HepG2 (cell line): ENCODE data around the gene PTGIS. TPM values are rescaled to one million over a fixed set of nuclear protein-coding genes. Genes with fewer than 3 reads are reported as not detected.

Experiments
- MEIS2 ChIP-seq: sonication (generic); formaldehyde crosslinking; IDR thresholded peaks from 2 replicates; pipeline ENCODE4 v1.9.0; 2021; ENCODE audit warnings: mild to moderate bottlenecking, missing genetic modification reagents
- SMC3 ChIP-seq: IDR thresholded peaks from 2 replicates; pipeline ENCODE4 v1.6.1; 2011; ENCODE audit warnings: low read length, improper control_type of control experiment
- ZKSCAN8 ChIP-seq: IDR thresholded peaks from 2 replicates; pipeline ENCODE4 v1.6.1; 2016; ENCODE audit warnings: borderline replicate concordance, missing genetic modification reagents, missing compliant biosample characterization
- ZNF883 ChIP-seq: sonication (generic); formaldehyde crosslinking; IDR thresholded peaks from 2 replicates; pipeline ENCODE4 v1.5.1; 2020; ENCODE audit warnings: mild to moderate bottlenecking, missing genetic modification reagents; ENCODE audit errors: not compliant biosample characterization
- ZSCAN9 ChIP-seq: IDR thresholded peaks from 2 replicates; pipeline ENCODE4 v1.6.1; 2016; ENCODE audit warnings: borderline replicate concordance
- polyA plus RNA-seq, 8 experiments: library from polyadenylated mRNA; depleted of rRNA in 3 of 8; stranded (reverse) in 7 of 8; unstranded in 1 of 8; fragments of >200 nt; fragmentation: Illumina TruSeq in 4 of 8; extraction: Trizol in 4 of 8; gene quantifications; 2 replicates each; pipeline versions ENCODE4 v1.2.1 to v1.2.3, GENCODE V29; 2011 to 2016; ENCODE audit warnings: low read depth in 4 of 8, missing spikeins in 1 of 8, mixed read lengths in 1 of 8; ENCODE audit not compliant: insufficient read depth in 1 of 8
- total RNA-seq, 5 experiments: library from RNA; depleted of rRNA; stranded (reverse); fragments of >200 nt; fragmentation: Illumina TruSeq; extraction: Trizol; gene quantifications; 2 replicates each; pipeline ENCODE4 v1.2.3, GENCODE V29; 2016; ENCODE audit warnings: low read depth in 1 of 5
- TF ChIP-seq, protein P1 (sequence below): sonication (generic); formaldehyde crosslinking; IDR thresholded peaks from one replicate; pipeline ENCODE4 v1.5.1; 2020; ENCODE audit warnings: mild to moderate bottlenecking, missing genetic modification reagents; ENCODE audit errors: not compliant biosample characterization
- TF ChIP-seq, protein P2 (sequence below): sonication (generic); formaldehyde crosslinking; IDR thresholded peaks from 2 replicates; pipeline ENCODE4 v1.4.0; 2020; ENCODE audit warnings: missing genetic modification reagents
- TF ChIP-seq, protein P3 (sequence below): sonication (generic); formaldehyde crosslinking; IDR thresholded peaks from 2 replicates; pipeline ENCODE4 v1.4.0; 2020; ENCODE audit warnings: missing genetic modification reagents

The PTGIS gene
- total and polyA plus RNA-seq, 2 of the 13 experiments (the other 11 are each of a cell fraction or from before 2014, with no cell fraction given) = not detected

DNA sequence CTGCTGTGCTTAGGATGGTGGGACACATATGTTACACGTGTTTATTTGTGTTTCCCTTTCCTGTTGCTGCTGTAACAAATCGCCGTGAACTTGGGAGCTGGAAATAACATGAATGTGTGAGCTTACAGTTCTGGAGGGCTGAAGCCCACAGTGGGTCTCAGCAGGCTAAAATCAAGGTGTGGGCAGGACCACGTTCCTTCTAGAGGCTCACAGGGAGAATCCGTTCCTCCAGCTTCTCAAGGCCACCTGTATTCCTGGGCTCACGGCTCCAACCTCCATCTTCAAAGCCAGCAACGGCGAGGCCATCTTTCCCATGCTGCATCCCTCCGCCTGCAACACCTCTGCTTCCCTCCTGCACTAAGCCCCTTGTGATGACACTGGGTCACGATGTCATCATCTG is 27.4 kb upstream of the PTGIS start (continued):
- TF ChIP-seq MEIS2 (CRISPR knock-in tag) (no peak), ZKSCAN8 (CRISPR knock-in tag) (no peak), ZSCAN9 (CRISPR knock-in tag) (no peak), ZNF883 (CRISPR knock-in tag) (no peak), SMC3 (no peak)
- TF ChIP-seq, protein P1, sequence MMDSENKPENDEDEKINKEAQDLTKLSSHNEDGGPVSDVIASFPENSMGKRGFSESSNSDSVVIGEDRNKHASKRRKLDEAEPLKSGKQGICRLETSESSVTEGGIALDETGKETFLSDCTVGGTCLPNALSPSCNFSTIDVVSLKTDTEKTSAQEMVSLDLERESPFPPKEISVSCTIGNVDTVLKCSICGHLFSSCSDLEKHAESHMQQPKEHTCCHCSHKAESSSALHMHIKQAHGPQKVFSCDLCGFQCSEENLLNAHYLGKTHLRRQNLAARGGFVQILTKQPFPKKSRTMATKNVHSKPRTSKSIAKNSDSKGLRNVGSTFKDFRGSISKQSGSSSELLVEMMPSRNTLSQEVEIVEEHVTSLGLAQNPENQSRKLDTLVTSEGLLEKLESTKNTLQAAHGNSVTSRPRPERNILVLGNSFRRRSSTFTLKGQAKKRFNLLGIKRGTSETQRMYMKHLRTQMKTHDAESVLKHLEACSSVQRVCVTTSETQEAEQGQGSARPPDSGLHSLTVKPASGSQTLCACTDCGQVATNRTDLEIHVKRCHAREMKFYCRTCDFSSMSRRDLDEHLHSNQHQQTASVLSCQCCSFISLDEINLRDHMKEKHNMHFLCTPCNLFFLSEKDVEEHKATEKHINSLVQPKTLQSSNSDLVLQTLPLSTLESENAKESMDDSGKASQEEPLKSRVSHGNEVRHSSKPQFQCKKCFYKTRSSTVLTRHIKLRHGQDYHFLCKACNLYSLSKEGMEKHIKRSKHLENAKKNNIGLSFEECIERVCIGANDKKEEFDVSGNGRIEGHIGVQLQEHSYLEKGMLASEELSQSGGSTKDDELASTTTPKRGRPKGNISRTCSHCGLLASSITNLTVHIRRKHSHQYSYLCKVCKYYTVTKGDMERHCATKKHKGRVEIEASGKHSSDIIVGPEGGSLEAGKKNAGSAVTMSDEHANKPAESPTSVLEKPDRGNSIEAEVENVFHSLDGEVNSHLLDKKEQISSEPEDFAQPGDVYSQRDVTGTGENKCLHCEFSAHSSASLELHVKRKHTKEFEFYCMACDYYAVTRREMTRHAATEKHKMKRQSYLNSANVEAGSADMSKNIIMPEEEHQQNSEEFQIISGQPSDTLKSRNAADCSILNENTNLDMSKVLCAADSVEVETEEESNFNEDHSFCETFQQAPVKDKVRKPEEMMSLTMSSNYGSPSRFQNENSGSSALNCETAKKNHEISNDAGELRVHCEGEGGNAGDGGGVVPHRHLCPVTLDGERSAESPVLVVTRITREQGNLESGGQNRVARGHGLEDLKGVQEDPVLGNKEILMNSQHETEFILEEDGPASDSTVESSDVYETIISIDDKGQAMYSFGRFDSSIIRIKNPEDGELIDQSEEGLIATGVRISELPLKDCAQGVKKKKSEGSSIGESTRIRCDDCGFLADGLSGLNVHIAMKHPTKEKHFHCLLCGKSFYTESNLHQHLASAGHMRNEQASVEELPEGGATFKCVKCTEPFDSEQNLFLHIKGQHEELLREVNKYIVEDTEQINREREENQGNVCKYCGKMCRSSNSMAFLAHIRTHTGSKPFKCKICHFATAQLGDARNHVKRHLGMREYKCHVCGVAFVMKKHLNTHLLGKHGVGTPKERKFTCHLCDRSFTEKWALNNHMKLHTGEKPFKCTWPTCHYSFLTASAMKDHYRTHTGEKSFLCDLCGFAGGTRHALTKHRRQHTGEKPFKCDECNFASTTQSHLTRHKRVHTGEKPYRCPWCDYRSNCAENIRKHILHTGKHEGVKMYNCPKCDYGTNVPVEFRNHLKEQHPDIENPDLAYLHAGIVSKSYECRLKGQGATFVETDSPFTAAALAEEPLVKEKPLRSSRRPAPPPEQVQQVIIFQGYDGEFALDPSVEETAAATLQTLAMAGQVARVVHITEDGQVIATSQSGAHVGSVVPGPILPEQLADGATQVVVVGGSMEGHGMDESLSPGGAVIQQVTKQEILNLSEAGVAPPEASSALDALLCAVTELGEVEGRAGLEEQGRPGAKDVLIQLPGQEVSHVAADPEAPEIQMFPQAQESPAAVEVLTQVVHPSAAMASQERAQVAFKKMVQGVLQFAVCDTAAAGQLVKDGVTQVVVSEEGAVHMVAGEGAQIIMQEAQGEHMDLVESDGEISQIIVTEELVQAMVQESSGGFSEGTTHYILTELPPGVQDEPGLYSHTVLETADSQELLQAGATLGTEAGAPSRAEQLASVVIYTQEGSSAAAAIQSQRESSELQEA = no peak
- TF ChIP-seq, protein P2, sequence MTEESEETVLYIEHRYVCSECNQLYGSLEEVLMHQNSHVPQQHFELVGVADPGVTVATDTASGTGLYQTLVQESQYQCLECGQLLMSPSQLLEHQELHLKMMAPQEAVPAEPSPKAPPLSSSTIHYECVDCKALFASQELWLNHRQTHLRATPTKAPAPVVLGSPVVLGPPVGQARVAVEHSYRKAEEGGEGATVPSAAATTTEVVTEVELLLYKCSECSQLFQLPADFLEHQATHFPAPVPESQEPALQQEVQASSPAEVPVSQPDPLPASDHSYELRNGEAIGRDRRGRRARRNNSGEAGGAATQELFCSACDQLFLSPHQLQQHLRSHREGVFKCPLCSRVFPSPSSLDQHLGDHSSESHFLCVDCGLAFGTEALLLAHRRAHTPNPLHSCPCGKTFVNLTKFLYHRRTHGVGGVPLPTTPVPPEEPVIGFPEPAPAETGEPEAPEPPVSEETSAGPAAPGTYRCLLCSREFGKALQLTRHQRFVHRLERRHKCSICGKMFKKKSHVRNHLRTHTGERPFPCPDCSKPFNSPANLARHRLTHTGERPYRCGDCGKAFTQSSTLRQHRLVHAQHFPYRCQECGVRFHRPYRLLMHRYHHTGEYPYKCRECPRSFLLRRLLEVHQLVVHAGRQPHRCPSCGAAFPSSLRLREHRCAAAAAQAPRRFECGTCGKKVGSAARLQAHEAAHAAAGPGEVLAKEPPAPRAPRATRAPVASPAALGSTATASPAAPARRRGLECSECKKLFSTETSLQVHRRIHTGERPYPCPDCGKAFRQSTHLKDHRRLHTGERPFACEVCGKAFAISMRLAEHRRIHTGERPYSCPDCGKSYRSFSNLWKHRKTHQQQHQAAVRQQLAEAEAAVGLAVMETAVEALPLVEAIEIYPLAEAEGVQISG (CRISPR knock-in tag) = no peak
- TF ChIP-seq, protein P3, sequence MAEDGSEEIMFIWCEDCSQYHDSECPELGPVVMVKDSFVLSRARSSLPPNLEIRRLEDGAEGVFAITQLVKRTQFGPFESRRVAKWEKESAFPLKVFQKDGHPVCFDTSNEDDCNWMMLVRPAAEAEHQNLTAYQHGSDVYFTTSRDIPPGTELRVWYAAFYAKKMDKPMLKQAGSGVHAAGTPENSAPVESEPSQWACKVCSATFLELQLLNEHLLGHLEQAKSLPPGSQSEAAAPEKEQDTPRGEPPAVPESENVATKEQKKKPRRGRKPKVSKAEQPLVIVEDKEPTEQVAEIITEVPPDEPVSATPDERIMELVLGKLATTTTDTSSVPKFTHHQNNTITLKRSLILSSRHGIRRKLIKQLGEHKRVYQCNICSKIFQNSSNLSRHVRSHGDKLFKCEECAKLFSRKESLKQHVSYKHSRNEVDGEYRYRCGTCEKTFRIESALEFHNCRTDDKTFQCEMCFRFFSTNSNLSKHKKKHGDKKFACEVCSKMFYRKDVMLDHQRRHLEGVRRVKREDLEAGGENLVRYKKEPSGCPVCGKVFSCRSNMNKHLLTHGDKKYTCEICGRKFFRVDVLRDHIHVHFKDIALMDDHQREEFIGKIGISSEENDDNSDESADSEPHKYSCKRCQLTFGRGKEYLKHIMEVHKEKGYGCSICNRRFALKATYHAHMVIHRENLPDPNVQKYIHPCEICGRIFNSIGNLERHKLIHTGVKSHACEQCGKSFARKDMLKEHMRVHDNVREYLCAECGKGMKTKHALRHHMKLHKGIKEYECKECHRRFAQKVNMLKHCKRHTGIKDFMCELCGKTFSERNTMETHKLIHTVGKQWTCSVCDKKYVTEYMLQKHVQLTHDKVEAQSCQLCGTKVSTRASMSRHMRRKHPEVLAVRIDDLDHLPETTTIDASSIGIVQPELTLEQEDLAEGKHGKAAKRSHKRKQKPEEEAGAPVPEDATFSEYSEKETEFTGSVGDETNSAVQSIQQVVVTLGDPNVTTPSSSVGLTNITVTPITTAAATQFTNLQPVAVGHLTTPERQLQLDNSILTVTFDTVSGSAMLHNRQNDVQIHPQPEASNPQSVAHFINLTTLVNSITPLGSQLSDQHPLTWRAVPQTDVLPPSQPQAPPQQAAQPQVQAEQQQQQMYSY = no peak
